Nephron (organoid): ENCODE results near the gene CCL5.

ENCODE experiments used
- H3K27ac Mint-ChIP-seq, 3 experiments: 2 replicates each; pipeline ENCODE4 v1.8.0; 2020; ENCODE audit warnings: mixed read lengths in 3 of 3, mild to moderate bottlenecking in 2 of 3, moderate library complexity in 1 of 3
- H3K27me3 Mint-ChIP-seq: 2 replicates; pipeline ENCODE4 v1.8.0; 2021; ENCODE audit warnings: low read depth, mild to moderate bottlenecking, moderate library complexity, mixed read lengths
- H3K36me3 Mint-ChIP-seq: 2 replicates; pipeline ENCODE4 v1.8.0; 2020; ENCODE audit warnings: low read depth, mixed read lengths
- H3K4me1 Mint-ChIP-seq: 2 replicates; pipeline ENCODE4 v1.8.0; 2020; ENCODE audit warnings: mixed read lengths
- H3K4me3 Mint-ChIP-seq, 3 experiments: 2 replicates each; pipeline ENCODE4 v1.8.0; 2020; ENCODE audit warnings: mild to moderate bottlenecking in 3 of 3, mixed read lengths in 3 of 3, moderate library complexity in 2 of 3
- H3K9me3 Mint-ChIP-seq: 2 replicates; pipeline ENCODE4 v1.8.0; 2020; ENCODE audit warnings: mixed read lengths
- CTCF ChIP-seq, 3 experiments: fragments of 200-600 bp; sonication (generic); IDR thresholded peaks; one replicate each; pipeline ENCODE4 v1.5.0; 2021; ENCODE audit warnings: antibody characterized with exemption in 3 of 3; ENCODE audit not compliant: unreplicated experiment in 3 of 3

CCL5 gene

GRCh38 chr17:35890774-35891155, 10.6 kb upstream of the CCL5 start:
- Mint-ChIP-seq H3K9me3 (no peaks in the 10 kb centered on the region), H3K4me1 (peaks cover 33% of the 10 kb centered on the region), H3K27ac (peak overlapping the region; percentile 68 to 94 (median 73)), H3K4me3 (no peak overlapping the region), H3K36me3 (no peaks in the 10 kb centered on the region), H3K27me3 (no peaks in the 10 kb centered on the region)
- no peak for TF ChIP-seq CTCF (IDR thresholded peaks at IDR 0.05; ENCODE audit: unreplicated experiment in 3 of 3)

GRCh38 chr17:35889818-35890773, 9.9 kb upstream of the CCL5 start:
- H3K27me3 Mint-ChIP-seq, result no peaks in the 10 kb centered on the region
- no peak overlapping the region for H3K4me3 Mint-ChIP-seq
- peak overlapping the region; percentile 73 to 94 (median 82) for H3K27ac Mint-ChIP-seq
- H3K36me3 Mint-ChIP-seq, result no peaks in the 10 kb centered on the region
- H3K4me1 Mint-ChIP-seq, result peaks cover 33% of the 10 kb centered on the region
- TF ChIP-seq CTCF (IDR thresholded peaks at IDR 0.05; ENCODE audit: unreplicated experiment in 3 of 3), result no peak
- no peaks in the 10 kb centered on the region for H3K9me3 Mint-ChIP-seq

- Mint-ChIP-seq H3K4me3 (no peak overlapping the region), H3K9me3 (no peaks in the 10 kb centered on the region), H3K36me3 (no peaks in the 10 kb centered on the region), H3K27me3 (no peaks in the 10 kb centered on the region), H3K27ac (peak overlapping the region in 2 of 3 experiments; percentile 15 to 43), H3K4me1 (peaks cover 33% of the 10 kb centered on the region)
- TF ChIP-seq CTCF (IDR thresholded peaks at IDR 0.05; ENCODE audit: unreplicated experiment in 3 of 3), result no peak
These were observed 9.1 kb upstream of the CCL5 start for GRCh38 chr17:35889241-35889640.

DNA sequence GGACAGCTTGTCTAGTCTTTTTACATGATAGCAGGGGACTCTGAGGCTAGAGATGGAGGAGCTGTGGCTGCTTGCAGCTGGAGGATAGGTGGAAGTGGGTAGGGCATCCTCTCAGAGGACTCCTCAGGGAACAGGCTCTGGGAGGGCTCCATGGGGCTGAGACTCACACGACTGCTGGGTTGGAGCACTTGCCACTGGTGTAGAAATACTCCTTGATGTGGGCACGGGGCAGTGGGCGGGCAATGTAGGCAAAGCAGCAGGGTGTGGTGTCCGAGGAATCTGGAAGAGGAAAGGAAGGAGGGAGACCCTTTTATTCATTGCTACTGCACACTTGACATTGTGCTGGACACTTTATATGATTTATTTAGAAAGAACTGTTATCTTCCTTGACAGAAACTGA, 1.8 kb downstream of the CCL5 start:
- H3K4me1 Mint-ChIP-seq, result no peaks in the 10 kb centered on the region
- H3K4me3 Mint-ChIP-seq, result no peak overlapping the region
- H3K9me3 Mint-ChIP-seq, result no peaks in the 10 kb centered on the region
- no peaks in the 10 kb centered on the region for H3K36me3 Mint-ChIP-seq
- TF ChIP-seq CTCF (IDR thresholded peaks at IDR 0.05; ENCODE audit: unreplicated experiment in 3 of 3), result no peak
- no peak overlapping the region for H3K27ac Mint-ChIP-seq
- H3K27me3 Mint-ChIP-seq, result no peaks in the 10 kb centered on the region

GRCh38 chr17:35877345-35878029, 2.7 kb downstream of the CCL5 start:
- Mint-ChIP-seq H3K27ac (no peak overlapping the region), H3K36me3 (no peaks in the 10 kb centered on the region), H3K4me1 (no peaks in the 10 kb centered on the region), H3K4me3 (no peak overlapping the region), H3K9me3 (no peaks in the 10 kb centered on the region), H3K27me3 (no peaks in the 10 kb centered on the region)
- no peak for TF ChIP-seq CTCF (IDR thresholded peaks at IDR 0.05; ENCODE audit: unreplicated experiment in 3 of 3)
